Tibial nerve (tissue), 4 donors: ENCODE data around the gene KIF21A.

Source experiments
- EP300 ChIP-seq, 2 donors: sonication (generic); formaldehyde crosslinking; IDR thresholded peaks; one replicate each; pipeline ENCODE4 v1.6.1; 2017; ENCODE audit warnings: antibody characterized with exemption in 2 of 2, mild to moderate bottlenecking in 1 of 2
- POLR2A ChIP-seq, 2 donors: fragments of 450-650 bp; IDR thresholded peaks; one replicate each; pipeline ENCODE4 v1.6.1; 2017; ENCODE audit warnings: antibody characterized with exemption in 2 of 2, mild to moderate bottlenecking in 2 of 2, moderate library complexity in 2 of 2
- TF ChIP-seq, protein P1 (sequence below), 5 experiments: fragments of 200-600 bp in 3 of 5; fragments of 450-650 bp in 2 of 5; sonication (generic) in 3 of 5; IDR thresholded peaks; one replicate each; pipeline ENCODE4 v1.5.1; 2016 to 2019; ENCODE audit warnings: antibody characterized with exemption in 5 of 5, mild to moderate bottlenecking in 3 of 5, moderate library complexity in 2 of 5

DNA sequence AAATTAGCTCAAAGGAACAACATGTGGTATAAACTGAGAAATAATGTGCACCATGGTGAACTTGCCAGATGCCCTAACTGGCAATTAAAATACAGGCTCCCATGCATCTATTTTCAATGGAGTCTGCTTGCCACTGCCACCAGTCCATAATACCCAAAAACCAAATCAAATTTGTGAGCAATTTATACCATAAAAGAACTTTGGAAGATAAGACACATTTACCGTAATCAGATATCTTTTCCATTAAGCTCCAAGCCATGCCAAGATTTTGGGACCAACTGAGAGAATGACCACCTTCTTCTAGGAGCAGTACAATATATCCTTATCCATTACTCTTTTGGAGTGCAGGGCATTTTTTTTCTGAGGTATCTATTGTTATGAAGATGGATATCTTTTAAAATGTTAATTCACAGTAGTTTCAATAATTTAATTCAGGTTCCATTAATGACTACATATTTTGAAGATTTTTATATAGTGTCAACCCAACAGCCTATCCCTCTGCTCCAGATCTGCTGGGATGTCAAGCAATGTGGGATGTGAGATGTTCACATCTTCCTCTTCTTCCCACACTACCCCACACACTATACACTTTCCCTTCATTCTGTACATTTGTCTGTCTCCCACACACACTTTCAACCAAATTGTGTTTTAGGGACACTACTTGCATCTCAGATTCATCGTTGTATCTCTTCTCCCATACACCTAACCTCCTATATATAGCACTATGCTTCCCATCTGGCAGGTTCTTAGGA lies 53.3 kb downstream of the KIF21A start:
- TF ChIP-seq, protein P1, sequence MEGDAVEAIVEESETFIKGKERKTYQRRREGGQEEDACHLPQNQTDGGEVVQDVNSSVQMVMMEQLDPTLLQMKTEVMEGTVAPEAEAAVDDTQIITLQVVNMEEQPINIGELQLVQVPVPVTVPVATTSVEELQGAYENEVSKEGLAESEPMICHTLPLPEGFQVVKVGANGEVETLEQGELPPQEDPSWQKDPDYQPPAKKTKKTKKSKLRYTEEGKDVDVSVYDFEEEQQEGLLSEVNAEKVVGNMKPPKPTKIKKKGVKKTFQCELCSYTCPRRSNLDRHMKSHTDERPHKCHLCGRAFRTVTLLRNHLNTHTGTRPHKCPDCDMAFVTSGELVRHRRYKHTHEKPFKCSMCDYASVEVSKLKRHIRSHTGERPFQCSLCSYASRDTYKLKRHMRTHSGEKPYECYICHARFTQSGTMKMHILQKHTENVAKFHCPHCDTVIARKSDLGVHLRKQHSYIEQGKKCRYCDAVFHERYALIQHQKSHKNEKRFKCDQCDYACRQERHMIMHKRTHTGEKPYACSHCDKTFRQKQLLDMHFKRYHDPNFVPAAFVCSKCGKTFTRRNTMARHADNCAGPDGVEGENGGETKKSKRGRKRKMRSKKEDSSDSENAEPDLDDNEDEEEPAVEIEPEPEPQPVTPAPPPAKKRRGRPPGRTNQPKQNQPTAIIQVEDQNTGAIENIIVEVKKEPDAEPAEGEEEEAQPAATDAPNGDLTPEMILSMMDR (IDR thresholded peaks at IDR 0.05), result no peak
- no peak for TF ChIP-seq POLR2A (IDR thresholded peaks at IDR 0.05)
- TF ChIP-seq EP300 (IDR thresholded peaks at IDR 0.05), result no peak
